Measurements from ENCODE around the gene GATAD2B.
A peak's percentile ranks its signal among the peaks of the same experiment; 100 is the strongest.

GATAD2B gene

DNA sequence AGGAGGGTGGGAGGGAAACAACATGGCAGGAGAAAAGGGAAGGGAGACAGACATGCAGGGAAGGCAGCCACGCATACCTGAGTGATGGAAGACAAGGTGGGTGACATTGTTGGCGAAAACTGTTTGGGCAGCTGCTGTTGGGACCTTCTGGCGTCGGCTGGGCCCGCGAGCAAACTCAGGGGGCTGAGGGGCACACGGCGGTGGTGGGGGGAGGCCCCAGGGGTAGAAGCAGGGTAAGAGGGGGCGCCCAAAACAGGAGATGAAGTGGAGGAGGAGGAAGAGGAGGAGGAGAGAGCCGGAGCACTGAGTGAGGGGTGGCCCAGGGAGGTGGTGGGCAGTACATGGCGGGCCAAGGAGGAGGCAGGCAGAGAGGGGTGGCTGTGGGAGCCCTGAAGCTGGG lies 28.4 kb upstream of the GATAD2B start:
- DNase-seq (ENCODE audit: low spot score), result no peak

DNA sequence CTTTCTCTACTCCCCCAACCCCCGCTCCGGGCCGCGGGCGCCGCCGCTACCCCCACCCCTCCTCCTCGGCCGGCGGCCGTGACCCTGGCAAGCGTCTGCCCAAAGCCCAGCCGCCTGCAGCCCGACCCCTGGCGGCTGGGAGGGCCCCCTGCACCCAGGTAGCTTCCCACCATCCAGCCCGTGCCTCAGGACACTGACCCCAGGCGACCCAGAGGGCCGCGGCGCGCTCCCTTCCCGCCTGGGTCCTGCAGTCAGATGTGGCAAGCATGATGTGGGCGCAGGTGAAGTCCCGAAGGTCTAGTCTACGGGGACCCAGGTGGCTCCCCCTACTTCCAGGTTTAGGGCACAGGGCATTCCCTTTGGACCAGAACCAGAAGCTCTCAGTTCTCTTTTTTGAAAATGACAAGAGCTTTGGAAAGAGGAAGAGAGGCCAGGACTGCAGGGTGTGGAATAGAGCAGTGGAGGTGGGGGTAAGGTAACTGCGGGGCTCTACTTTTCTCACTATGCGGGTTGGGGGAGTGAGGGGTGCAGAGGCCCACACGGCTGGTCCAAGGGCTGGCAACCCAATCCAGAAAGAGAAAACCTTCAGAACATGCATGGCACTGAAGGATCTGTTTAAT lies 24.0 kb upstream of the GATAD2B start, which contains the start of gene DENND4B:
TSS of gene DENND4B (minus strand) at position 97 of the 620 bp plus-strand sequence. CDS start 2,344 bp downstream, outside the sequence.
- DNase-seq (ENCODE audit: low spot score), result peak; percentile 88

DNA sequence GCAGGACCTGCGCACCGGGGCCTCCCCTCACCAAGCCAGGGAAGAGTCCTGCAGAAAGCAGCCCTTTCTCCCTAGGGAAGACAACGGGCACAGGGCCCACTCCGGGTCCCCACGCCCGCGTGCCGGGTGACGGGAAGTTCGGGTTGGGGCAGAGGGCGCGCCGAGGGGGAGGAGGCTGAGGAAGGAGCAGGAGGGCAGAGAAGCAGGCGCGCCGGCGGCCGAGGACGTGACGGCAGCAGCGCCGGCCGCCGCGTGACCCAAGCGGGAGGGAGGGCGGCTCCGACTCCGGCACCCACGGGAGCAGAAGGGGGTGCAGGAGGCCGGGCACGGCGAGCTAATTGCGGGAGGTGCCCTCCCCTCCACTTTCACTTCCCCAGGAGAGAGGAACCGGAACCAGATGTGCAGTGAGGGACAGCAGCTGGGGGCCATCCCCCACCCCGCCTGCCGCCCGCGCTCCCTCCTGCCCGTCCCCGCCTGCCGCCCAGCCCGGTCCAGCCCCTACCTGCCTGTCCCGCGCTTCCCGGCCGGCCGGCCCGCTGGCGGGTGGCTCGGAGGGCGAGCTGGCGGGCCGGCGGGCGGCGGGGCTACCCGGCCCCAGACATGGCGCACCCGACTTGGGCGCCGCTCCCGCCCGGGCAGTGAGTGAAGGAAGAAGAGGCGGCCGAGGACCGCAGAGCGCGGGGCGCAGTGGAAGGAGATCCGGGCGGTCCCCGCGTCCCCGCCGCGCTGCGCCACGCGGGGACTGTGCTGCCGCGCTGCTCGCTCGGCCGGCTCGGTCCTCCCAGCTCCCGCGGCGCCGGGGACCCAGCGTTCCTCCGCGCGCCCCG lies 23.2 kb upstream of the GATAD2B start:
- peak; percentile 66 for DNase-seq (ENCODE audit: low spot score)

DNA sequence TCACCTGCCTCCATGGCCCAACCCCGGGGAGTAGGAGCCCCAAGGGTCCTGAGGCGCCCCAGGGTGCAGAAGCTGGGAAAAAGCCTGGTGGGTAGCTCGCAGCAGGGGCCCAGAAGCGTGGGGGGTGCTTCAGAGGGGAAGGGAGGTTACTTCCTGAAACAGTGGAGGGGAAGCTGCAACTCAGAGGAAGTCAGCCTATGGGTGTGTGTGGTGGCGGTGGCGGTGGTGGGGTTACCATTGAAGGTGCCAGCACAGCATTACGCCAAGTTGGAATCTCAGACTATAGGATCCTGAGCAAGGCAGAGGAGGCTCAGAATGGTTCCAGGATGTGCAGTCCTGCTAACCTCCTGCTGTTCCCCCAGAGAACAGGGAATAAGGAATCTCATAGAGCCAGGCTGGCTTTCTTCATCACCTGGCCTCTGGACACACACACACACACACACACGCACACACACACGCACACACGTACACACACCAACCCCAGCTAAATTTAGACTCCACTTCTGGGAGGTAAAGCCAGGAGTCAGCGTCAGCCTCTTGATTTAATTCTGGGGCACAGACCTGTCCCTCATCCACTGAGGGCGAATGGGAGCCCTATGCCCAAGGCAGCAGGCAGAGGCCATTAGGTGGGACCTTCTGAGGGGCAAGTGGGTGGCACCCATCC lies 22.5 kb upstream of the GATAD2B start:
- DNase-seq (ENCODE audit: low spot score), result no peak

DNA sequence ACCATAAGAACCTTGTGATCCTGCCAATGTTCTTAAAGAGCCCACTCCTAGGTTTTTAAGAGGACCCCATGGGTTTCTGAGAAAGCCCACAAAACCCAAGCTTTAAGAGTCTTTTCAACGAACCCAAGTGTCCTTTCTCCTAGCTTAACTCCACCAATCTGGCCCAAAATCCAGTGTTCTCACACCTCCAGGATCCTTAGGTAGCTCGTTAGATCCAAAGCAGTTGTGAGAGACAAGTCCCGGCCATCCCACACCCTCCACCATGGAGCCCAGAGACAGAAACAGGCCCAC lies 22.0 kb upstream of the GATAD2B start:
- no peak for DNase-seq (ENCODE audit: low spot score)

DNA sequence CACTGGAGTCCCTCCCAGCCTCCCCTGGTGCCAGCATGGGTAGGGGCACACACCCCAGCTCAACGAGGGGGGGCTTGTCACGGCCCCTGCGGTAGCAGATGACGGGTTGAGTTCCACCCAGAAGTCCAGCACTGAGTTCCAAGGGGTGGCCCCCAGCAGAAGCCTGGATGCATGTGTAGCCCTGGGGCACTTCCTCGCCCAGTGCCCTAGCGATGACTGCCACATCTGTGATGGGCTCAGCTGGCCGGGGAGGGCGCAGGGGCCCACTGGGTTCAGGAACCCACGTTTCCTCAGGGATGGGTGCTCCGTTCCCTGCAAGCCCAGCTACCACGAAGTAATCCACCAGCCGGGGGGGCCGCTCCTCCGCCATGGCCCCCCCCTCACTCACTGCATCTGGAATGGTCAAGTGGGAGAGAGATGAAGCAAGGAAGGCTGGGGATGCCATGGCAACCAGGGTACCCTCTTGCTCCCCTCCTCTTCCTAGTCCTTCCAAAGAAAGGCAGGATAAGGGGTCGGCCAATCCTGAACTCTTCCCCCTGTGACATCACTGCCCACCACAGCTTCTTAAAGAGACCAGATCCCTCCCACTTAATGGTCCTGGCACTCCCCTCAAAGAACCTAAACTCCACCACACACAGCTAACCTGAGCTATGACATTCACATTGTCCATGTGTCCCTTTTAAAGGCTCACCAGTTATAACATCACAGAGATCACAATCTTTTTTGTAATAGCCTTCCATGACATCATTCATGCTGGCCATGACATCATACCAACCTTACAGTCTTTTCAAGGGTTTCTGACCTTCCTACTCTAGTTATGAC lies 21.4 kb upstream of the GATAD2B start:
- no peak for DNase-seq (ENCODE audit: low spot score)

DNA sequence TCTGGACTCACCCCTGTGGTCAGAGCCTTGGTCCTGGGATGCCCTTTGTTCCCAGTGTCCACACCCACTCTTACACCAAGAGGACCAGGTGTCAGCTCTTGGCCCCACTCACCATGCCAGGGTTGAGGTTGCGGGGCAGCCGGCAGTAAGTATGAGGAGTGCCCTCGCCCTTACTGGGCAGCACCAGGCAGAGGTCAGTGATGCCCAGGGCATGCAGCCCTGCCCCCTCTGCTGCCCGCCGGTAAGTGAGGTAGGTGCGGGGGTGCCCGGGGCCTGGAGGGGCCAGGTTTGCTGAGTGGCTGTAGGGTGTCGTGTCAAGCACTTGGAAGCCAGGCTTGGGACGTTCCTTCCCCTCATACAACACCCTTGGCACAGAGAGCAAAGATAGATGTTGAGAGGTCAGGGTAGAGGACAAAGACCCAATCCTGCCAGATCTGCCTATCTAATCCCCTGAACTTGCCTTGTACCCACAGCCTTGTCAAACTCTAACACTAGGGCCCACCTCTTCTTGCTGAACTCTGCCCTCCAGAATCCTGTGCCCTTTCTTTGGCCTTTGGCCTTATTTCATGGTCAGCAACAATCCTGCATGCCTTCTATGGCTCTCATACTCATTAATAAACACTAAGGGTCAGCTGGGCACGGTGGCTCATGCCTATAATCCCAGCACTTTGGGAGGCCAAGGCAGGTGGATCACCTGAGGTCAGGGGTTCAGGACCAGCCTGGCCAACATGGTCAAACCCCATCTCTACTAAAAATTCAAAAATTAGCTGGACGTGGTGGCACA lies 20.2 kb upstream of the GATAD2B start:
- no peak for DNase-seq (ENCODE audit: low spot score)

DNA sequence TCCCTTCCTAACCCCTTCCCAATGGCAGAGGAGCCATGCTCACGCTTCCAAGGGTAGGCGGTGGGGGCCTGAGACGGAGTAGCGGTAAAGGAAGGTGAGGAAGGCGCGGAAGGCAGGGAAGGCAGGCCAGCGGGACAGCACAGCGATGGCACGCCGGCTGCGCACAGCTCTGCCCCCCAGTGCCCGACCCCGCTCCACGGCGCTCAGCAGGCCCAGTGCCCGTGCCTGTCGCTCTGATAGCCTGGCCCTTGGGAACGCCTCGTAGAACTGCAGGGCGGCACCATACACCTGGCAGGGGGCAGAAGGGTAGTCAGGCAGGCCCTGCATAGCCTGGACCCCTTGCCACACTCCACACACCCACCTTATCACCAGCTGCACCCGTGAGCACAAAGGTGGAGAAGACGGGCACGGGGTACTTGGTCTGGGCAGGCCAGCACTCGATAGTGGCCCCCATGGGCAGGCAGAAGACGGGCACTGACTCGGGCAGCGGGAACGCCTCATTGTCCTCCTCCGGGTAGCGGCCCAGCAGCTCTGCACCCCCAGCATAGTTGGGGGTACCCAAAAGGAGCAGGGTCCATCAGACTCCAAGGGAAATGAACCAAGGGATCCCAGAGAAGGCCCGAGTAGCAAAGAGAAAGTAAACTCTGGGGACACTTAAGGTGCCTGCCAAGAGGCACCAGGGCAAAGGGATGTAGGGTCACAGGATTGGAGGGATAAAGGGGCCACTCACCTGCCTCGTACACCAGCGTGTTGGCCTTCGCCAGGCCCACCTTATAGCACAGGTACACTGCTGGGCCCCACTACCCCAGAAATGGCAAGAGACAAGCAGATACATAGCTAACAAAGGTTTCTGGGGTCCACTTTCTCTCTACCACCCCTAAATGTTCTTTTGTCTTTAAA lies 19.3 kb upstream of the GATAD2B start:
- no peak for DNase-seq (ENCODE audit: low spot score)

DNA sequence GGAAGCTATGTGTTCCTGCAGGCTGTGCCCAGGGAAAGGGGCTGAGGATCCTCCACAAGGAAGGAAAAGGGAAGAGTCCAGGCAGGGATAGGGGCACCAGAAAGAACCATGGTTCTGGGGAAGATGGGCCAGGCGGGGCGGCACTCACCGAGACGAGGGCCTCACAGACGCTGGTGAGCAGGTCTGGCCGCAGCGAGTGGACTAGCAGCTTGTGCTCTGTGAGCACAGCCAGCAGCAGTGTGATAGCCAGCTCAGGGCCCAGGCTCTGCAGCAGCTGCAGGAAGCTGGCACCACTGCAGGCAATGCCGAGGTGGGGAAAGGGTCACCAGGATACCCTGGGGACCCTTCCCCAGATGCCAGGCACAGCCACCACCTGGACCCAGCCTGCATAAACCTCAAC lies 18.0 kb upstream of the GATAD2B start:
- DNase-seq (ENCODE audit: low spot score), result no peak

DNA sequence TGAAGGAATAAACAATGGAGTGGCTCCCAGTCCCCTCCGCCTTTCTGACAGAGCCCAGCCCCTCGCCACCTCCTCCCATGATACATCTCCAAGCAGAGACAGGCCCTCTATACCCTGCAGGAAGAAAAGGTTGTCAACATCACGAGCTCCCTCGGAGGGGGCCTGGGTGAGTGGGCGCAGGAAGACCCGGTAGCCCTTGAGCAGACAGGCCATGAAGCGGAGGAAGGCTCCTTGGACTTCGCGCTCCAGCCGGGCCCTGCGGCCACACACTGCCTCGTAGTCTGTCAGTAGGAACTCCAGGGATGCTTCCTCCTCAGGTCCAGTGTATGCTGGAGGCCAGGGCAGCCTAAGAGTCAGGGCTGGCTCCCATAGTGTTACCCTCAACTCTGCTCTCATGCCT lies 16.7 kb upstream of the GATAD2B start:
- DNase-seq (ENCODE audit: low spot score), result no peak

DNA sequence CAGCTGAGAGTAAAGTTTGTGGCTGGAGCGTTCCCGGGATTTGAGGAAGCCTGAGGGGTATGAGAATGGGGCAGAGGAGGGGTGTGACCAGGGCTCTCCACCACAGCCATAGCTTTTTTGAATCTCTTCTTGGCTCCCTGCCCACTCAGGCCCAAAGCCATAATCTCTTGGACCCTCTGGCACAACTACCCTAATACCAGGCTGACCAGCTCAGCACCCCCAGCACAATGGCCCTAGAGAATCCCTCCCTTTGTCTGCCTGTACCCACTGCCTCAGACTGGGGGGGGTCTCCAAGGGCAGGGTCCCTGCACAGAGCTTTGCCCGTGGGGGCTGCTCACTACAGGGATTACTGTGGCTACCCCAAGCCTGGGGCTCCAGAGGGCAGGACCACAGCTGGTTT lies 16.2 kb upstream of the GATAD2B start:
- DNase-seq (ENCODE audit: low spot score), result no peak

DNA sequence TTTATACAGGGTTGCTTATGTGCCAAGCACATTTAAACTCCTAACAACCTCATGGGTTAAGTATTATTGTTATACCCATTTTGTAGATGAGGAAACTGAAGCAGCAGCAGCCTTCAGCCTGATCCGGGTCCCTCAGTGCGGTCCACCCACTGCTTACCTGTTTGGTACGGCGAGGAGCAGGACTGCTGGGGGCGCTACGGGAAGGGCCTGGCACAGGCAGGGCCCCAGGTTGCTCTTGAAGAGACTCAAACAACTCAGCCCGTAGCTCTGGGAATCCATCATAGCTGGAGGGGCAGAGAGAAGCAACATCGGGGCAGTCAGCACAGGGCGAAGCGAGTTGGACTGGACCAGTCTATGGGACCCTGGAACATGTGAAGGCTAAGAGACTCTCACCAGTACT lies 14.6 kb upstream of the GATAD2B start:
- no peak for DNase-seq (ENCODE audit: low spot score)

DNA sequence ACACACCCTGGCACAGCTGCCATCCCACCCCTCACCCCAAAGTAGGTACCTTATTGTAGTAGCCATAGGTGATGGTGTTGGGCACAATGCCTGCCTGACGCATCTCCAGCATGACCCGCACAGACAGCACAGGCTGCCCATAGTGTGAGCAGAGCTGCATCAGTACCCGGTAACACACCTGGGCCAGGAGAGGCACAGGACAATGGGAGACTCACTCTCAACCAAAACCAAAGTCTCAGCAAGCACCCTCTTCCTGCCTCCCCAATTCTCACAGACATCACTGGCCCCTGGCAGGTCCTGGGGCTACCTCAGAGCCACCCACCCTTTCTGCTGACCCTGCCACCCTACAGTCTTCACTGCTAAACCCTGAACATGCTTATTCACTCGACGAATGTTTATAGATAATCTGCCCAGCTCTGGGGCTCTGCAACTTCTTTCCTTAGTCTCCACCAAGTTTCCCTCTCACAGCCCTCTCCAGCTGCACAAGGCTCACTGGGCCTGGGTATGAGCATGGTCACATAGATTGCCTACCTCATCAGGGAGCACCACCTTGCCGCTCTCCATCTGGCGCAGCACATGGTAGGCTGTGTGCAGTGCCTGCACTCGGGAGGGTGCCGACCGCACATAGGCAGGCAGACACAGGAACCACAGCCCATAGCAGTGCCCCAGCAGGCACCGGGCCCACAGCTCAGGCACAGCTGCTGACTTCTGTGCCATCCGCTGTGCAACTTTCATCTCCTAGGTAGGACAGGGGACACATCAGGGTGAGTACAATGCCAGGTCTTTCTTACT lies 13.4 kb upstream of the GATAD2B start:
- DNase-seq (ENCODE audit: low spot score), result no peak

DNA sequence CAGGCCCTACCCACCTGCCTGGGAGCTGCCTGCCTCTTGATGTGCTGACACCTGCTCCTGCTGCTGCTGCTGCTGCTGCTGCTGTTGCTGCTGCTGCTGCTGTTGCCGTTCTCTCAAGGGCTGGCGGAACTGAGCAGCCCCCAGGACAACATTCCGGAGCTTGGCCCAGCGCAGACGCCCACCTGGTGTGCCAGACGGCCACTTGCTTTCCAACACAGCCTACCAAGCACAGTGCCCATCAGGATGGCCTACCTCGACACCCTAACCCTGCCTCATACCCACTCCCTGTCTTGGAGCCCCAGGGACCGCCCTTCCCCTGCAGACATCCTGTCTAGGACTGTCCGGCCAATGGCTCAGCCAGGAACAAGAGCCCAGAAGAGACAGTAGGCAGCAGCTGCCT lies 12.0 kb upstream of the GATAD2B start:
- no peak for DNase-seq (ENCODE audit: low spot score)

DNA sequence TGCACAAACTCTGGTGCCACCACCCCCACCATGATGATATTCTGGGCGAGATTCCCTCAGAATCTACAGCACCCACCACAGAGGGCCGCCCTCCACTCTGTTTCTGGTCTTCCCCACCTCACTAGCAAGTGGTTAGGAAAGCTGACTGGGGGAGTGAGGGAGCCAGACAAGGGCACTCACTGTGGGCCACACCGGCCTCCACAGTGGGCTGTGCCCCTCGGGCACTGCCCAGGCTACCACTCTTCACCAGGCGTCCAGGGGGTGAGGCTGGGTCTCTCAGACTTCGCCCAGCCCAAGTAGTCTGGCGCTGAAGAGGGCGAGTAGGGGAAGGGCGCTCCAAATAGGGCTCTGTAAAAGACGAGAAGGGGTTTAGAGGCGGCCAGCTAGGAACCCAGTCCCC lies 11.2 kb upstream of the GATAD2B start:
- DNase-seq (ENCODE audit: low spot score), result no peak

DNA sequence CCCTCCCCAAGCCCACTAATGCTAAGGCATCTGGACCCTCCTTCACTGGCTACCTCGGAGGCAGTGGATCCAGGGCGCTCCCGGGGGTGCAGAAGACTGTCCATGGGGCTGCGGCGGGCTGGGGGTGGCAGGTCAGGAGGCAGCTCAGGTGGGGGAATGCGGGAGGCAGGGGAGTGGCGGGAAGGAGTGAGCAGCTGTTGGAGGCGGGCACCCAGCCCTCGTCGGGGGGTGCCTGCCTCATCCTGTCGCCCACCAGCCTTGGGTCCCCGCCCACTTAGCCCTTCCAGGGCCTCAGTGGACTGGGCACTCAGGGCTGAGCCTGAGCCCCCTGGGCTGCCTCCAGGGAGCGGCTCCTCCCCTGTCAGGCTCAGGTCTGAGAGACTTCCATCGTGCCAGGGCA lies 10.7 kb upstream of the GATAD2B start:
- no peak for DNase-seq (ENCODE audit: low spot score)

DNA sequence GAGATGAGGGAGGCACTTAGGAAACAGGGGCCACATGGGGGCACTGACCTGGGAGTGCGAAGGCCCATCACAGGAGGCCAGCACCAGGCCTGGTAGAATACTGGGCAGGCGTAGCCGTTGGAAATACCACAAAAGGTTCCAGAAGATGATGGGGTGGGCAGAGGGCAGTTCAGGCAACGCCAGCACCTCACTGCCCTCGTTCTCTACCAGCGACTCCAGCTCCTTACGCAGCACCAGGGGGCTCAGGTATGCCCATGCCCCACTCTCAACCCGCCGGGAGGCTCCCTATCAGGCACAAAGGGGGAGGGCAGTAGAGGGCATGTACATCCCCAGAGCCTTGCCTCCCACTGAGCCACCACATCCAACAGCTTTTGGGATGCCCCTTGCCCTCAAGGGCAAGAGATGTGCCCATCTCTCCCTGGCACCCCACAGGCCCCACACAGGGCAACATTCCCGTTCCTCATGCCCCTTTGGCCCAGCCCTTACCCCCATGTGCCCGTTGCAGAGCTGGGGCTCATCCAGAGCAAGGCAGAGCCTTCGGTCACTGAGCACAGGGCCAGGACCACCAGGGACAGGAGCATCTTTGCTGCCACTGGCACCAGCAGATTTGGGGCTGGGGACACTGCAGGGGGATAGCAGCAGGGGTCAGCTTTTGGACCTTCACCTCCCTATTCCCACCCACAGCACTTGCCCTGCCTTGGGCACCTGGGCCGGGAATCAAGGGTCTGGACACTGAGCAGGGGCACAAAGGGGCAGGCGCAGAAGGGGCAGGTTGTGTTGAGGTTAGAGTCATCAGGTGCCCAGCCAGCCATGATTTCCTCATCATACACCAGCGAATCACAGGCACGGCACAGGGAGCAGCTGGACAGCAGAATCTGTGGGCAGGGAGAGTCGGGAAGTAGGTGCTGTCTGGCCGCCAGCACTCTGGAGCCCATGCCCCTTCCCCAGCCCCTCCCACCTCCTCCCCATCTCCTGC lies 9.7 kb upstream of the GATAD2B start:
- DNase-seq (ENCODE audit: low spot score), result no peak
